ENCODE results near the gene DPP6.

DNA sequence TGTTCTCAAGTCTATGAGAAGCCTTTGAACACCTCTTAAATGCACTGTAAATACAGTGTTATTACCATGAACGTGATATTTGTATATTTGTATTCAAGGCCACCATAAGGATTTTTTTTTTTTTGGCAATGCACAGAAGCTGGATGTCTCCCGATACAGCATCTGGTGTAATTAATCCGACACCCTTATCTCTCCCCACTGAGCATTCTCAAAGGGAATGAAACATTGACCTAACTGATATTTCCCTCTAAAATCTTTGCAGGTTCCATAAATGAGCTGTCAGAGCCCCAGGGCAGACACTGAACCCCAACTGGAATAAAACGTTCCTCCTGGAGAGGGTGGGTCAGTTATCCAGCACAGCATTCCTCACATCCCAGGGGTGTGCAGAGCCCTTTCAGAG, 634.1 kb downstream of the DPP6 start:
- no peak for TF ChIP-seq POLR2AphosphoS5 (IDR thresholded peaks at IDR 0.05)
- TF ChIP-seq, protein P1, sequence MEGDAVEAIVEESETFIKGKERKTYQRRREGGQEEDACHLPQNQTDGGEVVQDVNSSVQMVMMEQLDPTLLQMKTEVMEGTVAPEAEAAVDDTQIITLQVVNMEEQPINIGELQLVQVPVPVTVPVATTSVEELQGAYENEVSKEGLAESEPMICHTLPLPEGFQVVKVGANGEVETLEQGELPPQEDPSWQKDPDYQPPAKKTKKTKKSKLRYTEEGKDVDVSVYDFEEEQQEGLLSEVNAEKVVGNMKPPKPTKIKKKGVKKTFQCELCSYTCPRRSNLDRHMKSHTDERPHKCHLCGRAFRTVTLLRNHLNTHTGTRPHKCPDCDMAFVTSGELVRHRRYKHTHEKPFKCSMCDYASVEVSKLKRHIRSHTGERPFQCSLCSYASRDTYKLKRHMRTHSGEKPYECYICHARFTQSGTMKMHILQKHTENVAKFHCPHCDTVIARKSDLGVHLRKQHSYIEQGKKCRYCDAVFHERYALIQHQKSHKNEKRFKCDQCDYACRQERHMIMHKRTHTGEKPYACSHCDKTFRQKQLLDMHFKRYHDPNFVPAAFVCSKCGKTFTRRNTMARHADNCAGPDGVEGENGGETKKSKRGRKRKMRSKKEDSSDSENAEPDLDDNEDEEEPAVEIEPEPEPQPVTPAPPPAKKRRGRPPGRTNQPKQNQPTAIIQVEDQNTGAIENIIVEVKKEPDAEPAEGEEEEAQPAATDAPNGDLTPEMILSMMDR (IDR thresholded peaks at IDR 0.05): no peak
- TF ChIP-seq POLR2A (IDR thresholded peaks at IDR 0.05): no peak
